DOHH2 (cell line): ENCODE measurements around the gene TRMU.

Source experiments
- H3F3A ChIP-seq: fragments of 200-600 bp; sonication (generic), shearing (Covaris generic); 2 replicates; pipeline ENCODE4 v1.6.0; 2016; ENCODE audit warnings: antibody characterized with exemption, mild to moderate bottlenecking; ENCODE audit not compliant: control insufficient read depth, insufficient read depth
- H3K27ac ChIP-seq: fragments of 200-600 bp; sonication (generic); 2 replicates; pipeline ENCODE4 v1.5.1; 2014; ENCODE audit warnings: low read depth, mild to moderate bottlenecking, low read length, moderate library complexity
- H3K27me3 ChIP-seq: fragments of 200-600 bp; sonication (generic); 2 replicates; pipeline ENCODE4 v1.6.1; 2014; ENCODE audit warnings: mild to moderate bottlenecking, low read length, mixed read lengths; ENCODE audit not compliant: control insufficient read depth
- H3K36me3 ChIP-seq: fragments of 200-600 bp; sonication (generic); 2 replicates; pipeline ENCODE4 v1.6.1; 2014; ENCODE audit warnings: mild to moderate bottlenecking, low read length, moderate library complexity, mixed read lengths; ENCODE audit not compliant: control insufficient read depth
- H3K4me1 ChIP-seq: fragments of 200-600 bp; sonication (generic); 2 replicates; pipeline ENCODE4 v1.6.1; 2014; ENCODE audit warnings: mild to moderate bottlenecking, low read length, mixed read lengths; ENCODE audit not compliant: control insufficient read depth
- H3K4me2 ChIP-seq: fragments of 200-600 bp; sonication (generic); 2 replicates; pipeline ENCODE4 v1.6.0; 2014; ENCODE audit warnings: mild to moderate bottlenecking, low read length, moderate library complexity
- H3K4me3 ChIP-seq: fragments of 200-600 bp; sonication (generic); 2 replicates; pipeline ENCODE4 v1.5.1; 2014; ENCODE audit warnings: mild to moderate bottlenecking, low read length, mixed read lengths
- H3K79me2 ChIP-seq: fragments of 200-600 bp; sonication (generic); 2 replicates; pipeline ENCODE4 v1.6.1; 2014; ENCODE audit warnings: mild to moderate bottlenecking, low read length, mixed read lengths; ENCODE audit not compliant: control insufficient read depth
- H3K9me2 ChIP-seq: fragments of 200-600 bp; sonication (generic); replicated peaks from 2 replicates; pipeline ENCODE4 v1.6.1; 2014; ENCODE audit warnings: mild to moderate bottlenecking, low read length, mixed read lengths; ENCODE audit not compliant: control insufficient read depth
- H3K9me3 ChIP-seq: fragments of 200-600 bp; sonication (generic); 2 replicates; pipeline ENCODE4 v1.6.1; 2014; ENCODE audit warnings: antibody characterized with exemption, low read length, mixed read lengths; ENCODE audit not compliant: control insufficient read depth, insufficient read depth
- H4K20me1 ChIP-seq: fragments of 200-600 bp; sonication (generic); 2 replicates; pipeline ENCODE4 v1.6.0; 2014; ENCODE audit warnings: low read depth, mild to moderate bottlenecking, antibody characterized with exemption, low read length, moderate library complexity; ENCODE audit not compliant: control insufficient read depth, insufficient read depth
- CTCF ChIP-seq: fragments of 200-600 bp; sonication (generic); IDR thresholded peaks from one replicate; pipeline ENCODE4 v1.5.1; 2014; ENCODE audit warnings: antibody characterized with exemption, mild to moderate bottlenecking, low read depth, low read length; ENCODE audit not compliant: poor library complexity, severe bottlenecking
- EZH2phosphoT487 ChIP-seq: fragments of 200-600 bp; sonication (generic); IDR thresholded peaks from 2 replicates; pipeline ENCODE4 v1.6.1; 2017; ENCODE audit warnings: borderline replicate concordance, mild to moderate bottlenecking, antibody characterized with exemption, low read length, moderate library complexity, mixed read lengths

The TRMU gene

DNA sequence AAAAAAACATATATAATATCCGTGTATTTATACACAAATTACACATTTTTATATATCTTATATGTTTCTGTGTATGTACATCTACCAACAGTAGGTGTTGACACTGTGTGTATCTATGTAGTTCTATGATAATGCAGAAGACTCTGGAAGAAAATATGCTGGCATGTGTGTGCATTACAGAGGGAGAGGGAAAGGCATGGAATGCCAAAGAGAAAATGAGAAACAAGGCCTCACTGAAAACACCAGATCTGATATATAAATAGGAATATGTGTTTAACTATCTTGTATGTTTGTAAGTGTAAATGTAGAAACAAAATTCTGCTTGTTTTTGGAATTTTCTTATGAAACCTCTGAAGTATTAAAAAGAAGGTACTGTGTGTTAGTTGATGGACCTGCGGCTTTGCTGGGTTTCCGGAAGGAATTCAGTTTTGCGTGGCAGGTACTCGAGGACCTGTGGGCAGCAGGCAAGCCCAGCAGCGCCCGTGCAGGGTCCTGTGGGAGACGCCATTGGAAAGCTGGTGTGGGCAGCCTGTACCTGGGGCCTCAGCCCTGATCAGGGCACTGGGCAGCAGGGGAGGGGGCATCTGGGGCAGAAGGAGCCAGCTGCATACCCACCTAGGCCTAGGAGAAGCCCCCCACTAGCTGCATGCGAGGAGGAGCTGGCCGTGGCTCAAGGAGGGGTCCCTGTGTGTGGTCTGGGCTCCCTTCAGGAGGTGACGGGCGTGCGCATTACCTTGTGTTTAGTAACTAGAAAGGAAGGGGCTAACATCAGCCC is 7.6 kb upstream of the TRMU start:
- H3K9me2 ChIP-seq: no peaks in the 10 kb centered on the region
- peaks cover 88% of the 10 kb centered on the region for H3K36me3 ChIP-seq
- H3K27ac ChIP-seq: no peak overlapping the region
- no peaks in the 10 kb centered on the region for H3K27me3 ChIP-seq
- no peak overlapping the region for H3K4me3 ChIP-seq
- TF ChIP-seq EZH2phosphoT487: no peak
- TF ChIP-seq CTCF: no peak
- no peak overlapping the region for H3K4me2 ChIP-seq
- H3K4me1 ChIP-seq: no peaks in the 10 kb centered on the region
- H3K9me3 ChIP-seq: no peaks in the 10 kb centered on the region
- H3K79me2 ChIP-seq: no peaks in the 10 kb centered on the region
- H4K20me1 ChIP-seq: no peaks in the 10 kb centered on the region
- H3F3A ChIP-seq: peaks cover 3% of the 10 kb centered on the region

- no peak for TF ChIP-seq EZH2phosphoT487
- TF ChIP-seq CTCF: no peak
- H3K36me3 ChIP-seq: peaks cover 90% of the 10 kb centered on the region
- no peaks in the 10 kb centered on the region for H3K4me1 ChIP-seq
Observed at GRCh38 chr22:46328797-46329196, 6.7 kb upstream of the TRMU start.

DNA sequence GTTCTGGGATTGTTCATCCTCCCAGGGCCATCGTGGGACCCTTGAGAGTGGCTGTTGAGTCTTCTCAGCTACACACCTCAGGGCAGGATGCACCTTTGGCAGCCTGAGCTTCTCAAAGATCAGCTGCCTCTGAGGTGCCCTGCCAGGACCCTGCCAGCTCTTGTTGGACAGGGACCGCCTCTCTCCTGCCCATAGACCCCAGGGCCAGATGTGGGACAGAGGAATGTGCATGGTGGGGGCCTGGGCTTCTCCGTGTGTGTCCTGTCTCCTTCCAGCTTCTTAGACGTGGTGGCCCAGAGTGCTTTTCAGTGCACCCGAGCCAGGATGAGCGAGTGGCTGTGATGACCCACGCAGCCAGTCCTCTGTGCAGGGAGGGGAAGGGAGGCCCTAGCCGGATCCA is 5.9 kb upstream of the TRMU start:
- Histone ChIP-seq H3F3A (peaks cover 18% of the 10 kb centered on the region), H3K36me3 (peaks cover 84% of the 10 kb centered on the region), H4K20me1 (no peaks in the 10 kb centered on the region), H3K27me3 (no peaks in the 10 kb centered on the region), H3K27ac (no peak overlapping the region), H3K79me2 (no peaks in the 10 kb centered on the region), H3K4me1 (peaks cover 1% of the 10 kb centered on the region; the same call in 1 of the 2 replicates), H3K4me2 (no peak overlapping the region), H3K9me3 (no peaks in the 10 kb centered on the region), H3K9me2 (no peaks in the 10 kb centered on the region), H3K4me3 (no peak overlapping the region)
- no peak for TF ChIP-seq CTCF
- no peak for TF ChIP-seq EZH2phosphoT487

More at GRCh38 chr22:46328797-46329196, 6.7 kb upstream of the TRMU start:
- no peaks in the 10 kb centered on the region for H3K27me3 ChIP-seq
- no peaks in the 10 kb centered on the region for H4K20me1 ChIP-seq
- H3K79me2 ChIP-seq: no peaks in the 10 kb centered on the region
- H3F3A ChIP-seq: peaks cover 13% of the 10 kb centered on the region
- no peaks in the 10 kb centered on the region for H3K9me2 ChIP-seq
- no peak overlapping the region for H3K27ac ChIP-seq
- no peaks in the 10 kb centered on the region for H3K9me3 ChIP-seq
- H3K4me2 ChIP-seq: no peak overlapping the region
- H3K4me3 ChIP-seq: no peak overlapping the region
